ENCODE data around the gene ADRM1. TPM values are rescaled to one million over a fixed set of nuclear protein-coding genes. Genes with fewer than 3 reads are reported as not detected.

ADRM1 gene
- total RNA-seq, 1 donor from 2014 or later: 69.4 TPM

GRCh38 chr20:62297449-62298227 lies 5.2 kb upstream of the ADRM1 start:
- no peak for DNase-seq (ENCODE audit: low read depth in 2 of 2)

- no peak for DNase-seq (ENCODE audit: low read depth in 2 of 2)
Measured at GRCh38 chr20:62298577-62299249, 4.1 kb upstream of the ADRM1 start.

- no peak for DNase-seq (ENCODE audit: low read depth in 2 of 2)
Measured at GRCh38 chr20:62299666-62300236, 3.0 kb upstream of the ADRM1 start.

GRCh38 chr20:62300319-62300718 lies 2.5 kb upstream of the ADRM1 start:
- DNase-seq (ENCODE audit: low read depth in 2 of 2): no peak

- no peak for DNase-seq (ENCODE audit: low read depth in 2 of 2)
Measured at GRCh38 chr20:62301111-62301668, 1.6 kb upstream of the ADRM1 start.

- peak; percentile 95 to 96 for DNase-seq (ENCODE audit: low read depth in 2 of 2)
Measured at GRCh38 chr20:62301773-62302340, 940 bp upstream of the ADRM1 start.

- no peak for DNase-seq (ENCODE audit: low read depth in 2 of 2)
Measured at GRCh38 chr20:62303062-62303339, 204 bp downstream of the ADRM1 start.

GRCh38 chr20:62303340-62304226 lies 786 bp downstream of the ADRM1 start:
- peak; percentile 53 to 56 for DNase-seq (ENCODE audit: low read depth in 2 of 2)

- no peak for DNase-seq (ENCODE audit: low read depth in 2 of 2)
Measured at GRCh38 chr20:62304331-62305148, 1.7 kb downstream of the ADRM1 start.

GRCh38 chr20:62305149-62305764 lies 2.5 kb downstream of the ADRM1 start:
- peak; percentile 42 to 80 for DNase-seq (ENCODE audit: low read depth in 2 of 2)

- peak in 1 of 2 donors; percentile 26 for DNase-seq (ENCODE audit: low read depth in 2 of 2)
Measured at GRCh38 chr20:62305765-62306413, 3.1 kb downstream of the ADRM1 start.

GRCh38 chr20:62306414-62307187 lies 3.8 kb downstream of the ADRM1 start:
- no peak for DNase-seq (ENCODE audit: low read depth in 2 of 2)

GRCh38 chr20:62307226-62308101 lies 4.7 kb downstream of the ADRM1 start:
- DNase-seq (ENCODE audit: low read depth in 2 of 2): peak in 1 of 2 donors; percentile 23

GRCh38 chr20:62308102-62308822 lies 5.5 kb downstream of the ADRM1 start:
- no peak for DNase-seq (ENCODE audit: low read depth in 2 of 2)

GRCh38 chr20:62309198-62309944 lies 6.6 kb downstream of the ADRM1 start:
- no peak for DNase-seq (ENCODE audit: low read depth in 2 of 2)
